Right lobe of liver (tissue), 4 donors: ENCODE measurements around the gene ADGRG3.

Source experiments
- POLR2A ChIP-seq: fragments of 450-650 bp; IDR thresholded peaks from one replicate; pipeline ENCODE4 v1.6.1; 2017; ENCODE audit warnings: antibody characterized with exemption, mild to moderate bottlenecking
- TF ChIP-seq, protein P1 (sequence below), 4 donors: fragments of 200-600 bp in 3 of 4; fragments of 450-650 bp in 1 of 4; IDR thresholded peaks; one replicate each; pipeline versions ENCODE4 v1.5.1 to v1.8.0; 2016 to 2022; ENCODE audit warnings: antibody characterized with exemption in 4 of 4, mild to moderate bottlenecking in 2 of 4
- donor health status: DM: no; HTN: no; CAD: no.
- donor health status: DM: no; HTN: no; CAD: no.
- donor health status: DM: no; HTN: yes; CAD: no.

- TF ChIP-seq, protein P1, sequence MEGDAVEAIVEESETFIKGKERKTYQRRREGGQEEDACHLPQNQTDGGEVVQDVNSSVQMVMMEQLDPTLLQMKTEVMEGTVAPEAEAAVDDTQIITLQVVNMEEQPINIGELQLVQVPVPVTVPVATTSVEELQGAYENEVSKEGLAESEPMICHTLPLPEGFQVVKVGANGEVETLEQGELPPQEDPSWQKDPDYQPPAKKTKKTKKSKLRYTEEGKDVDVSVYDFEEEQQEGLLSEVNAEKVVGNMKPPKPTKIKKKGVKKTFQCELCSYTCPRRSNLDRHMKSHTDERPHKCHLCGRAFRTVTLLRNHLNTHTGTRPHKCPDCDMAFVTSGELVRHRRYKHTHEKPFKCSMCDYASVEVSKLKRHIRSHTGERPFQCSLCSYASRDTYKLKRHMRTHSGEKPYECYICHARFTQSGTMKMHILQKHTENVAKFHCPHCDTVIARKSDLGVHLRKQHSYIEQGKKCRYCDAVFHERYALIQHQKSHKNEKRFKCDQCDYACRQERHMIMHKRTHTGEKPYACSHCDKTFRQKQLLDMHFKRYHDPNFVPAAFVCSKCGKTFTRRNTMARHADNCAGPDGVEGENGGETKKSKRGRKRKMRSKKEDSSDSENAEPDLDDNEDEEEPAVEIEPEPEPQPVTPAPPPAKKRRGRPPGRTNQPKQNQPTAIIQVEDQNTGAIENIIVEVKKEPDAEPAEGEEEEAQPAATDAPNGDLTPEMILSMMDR (IDR thresholded peaks at IDR 0.05): no peak
- TF ChIP-seq POLR2A: no peak
Measured at GRCh38 chr16:57714047-57714446, 45.9 kb downstream of the ADGRG3 start.
